Small intestine (tissue), 7 donors: ENCODE measurements around the gene SMS. TPM values are rescaled to one million over a fixed set of nuclear protein-coding genes. Genes with fewer than 3 reads are reported as not detected.
"Not testable (repeated sequence)": the region's sequence is repeated elsewhere in the genome, so short reads cannot be mapped to it uniquely, and the experiment has no call there.

ENCODE experiments used
- DNase-seq, 2 donors: peaks; one replicate each; pipeline versions ENCODE4 v3.0.0 to v3.0.0-alpha.2; 2013
- FAIRE-seq: peaks from 2 replicates; lab custom pipeline; 2012; peaks lifted over from hg19 to GRCh38; lab: Jason Lieb, UNC
- H3K27ac ChIP-seq, 3 donors: one replicate each; pipeline ENCODE4 v1.5.1; 2013; ENCODE audit warnings: low read length in 2 of 3, mild to moderate bottlenecking in 2 of 3, control low read depth in 1 of 3, inconsistent platforms in 1 of 3, low read depth in 1 of 3, moderate library complexity in 1 of 3
- H3K27me3 ChIP-seq, 3 donors: one replicate each; pipeline ENCODE4 v1.6.1; 2013; ENCODE audit warnings: low read length in 3 of 3, inconsistent platforms in 1 of 3; ENCODE audit not compliant: control insufficient read depth in 3 of 3, insufficient read depth in 3 of 3
- H3K36me3 ChIP-seq, 3 donors: one replicate each; pipeline ENCODE4 v1.6.1; 2013; ENCODE audit warnings: low read length in 3 of 3, inconsistent platforms in 1 of 3, low read depth in 1 of 3, mild to moderate bottlenecking in 1 of 3, moderate library complexity in 1 of 3; ENCODE audit not compliant: control insufficient read depth in 3 of 3, insufficient read depth in 2 of 3
- H3K4me1 ChIP-seq, 3 donors: one replicate each; pipeline ENCODE4 v1.6.1; 2013; ENCODE audit warnings: low read length in 2 of 3, inconsistent platforms in 1 of 3, low read depth in 1 of 3, mild to moderate bottlenecking in 1 of 3, moderate library complexity in 1 of 3; ENCODE audit not compliant: control insufficient read depth in 3 of 3, insufficient read depth in 2 of 3
- H3K4me3 ChIP-seq, 3 donors: one replicate each; pipeline ENCODE4 v1.5.1; 2013; ENCODE audit warnings: low read length in 3 of 3, control low read depth in 1 of 3, inconsistent platforms in 1 of 3, low read depth in 1 of 3, mild to moderate bottlenecking in 1 of 3, moderate library complexity in 1 of 3
- H3K9me3 ChIP-seq, 2 donors: one replicate each; pipeline ENCODE4 v1.6.1; 2013; ENCODE audit warnings: low read depth in 1 of 2, low read length in 1 of 2; ENCODE audit not compliant: control insufficient read depth in 2 of 2, insufficient read depth in 1 of 2
- WGBS, 3 donors: extraction: QIAGEN DNeasy Blood & Tissue Kit; methylation state at CpG; one replicate each; pipeline ENCODE4 v1.1.7; 2013; 5-methylcytosine and 5-hydroxymethylcytosine counted together
- polyA plus RNA-seq, 4 donors: library from polyadenylated mRNA; stranded (reverse) in 3 of 4; unstranded in 1 of 4; fragments of 200-250 nt in 3 of 4; fragments of 120-200 nt in 1 of 4; gene quantifications; one replicate each; pipeline versions ENCODE4 v1.2.1 to v1.2.3, GENCODE V29; 2013
- donor health status: healthy with polysubstance abuse.
- donor health status: control.
- donor health status: control.
- donor health status: Bipolar disorder and iron deficiency.
- donor health status: healthy.

SMS gene
- polyA plus RNA-seq, 4 donors: 60.3 to 89.2 (median 87.5) TPM

DNA sequence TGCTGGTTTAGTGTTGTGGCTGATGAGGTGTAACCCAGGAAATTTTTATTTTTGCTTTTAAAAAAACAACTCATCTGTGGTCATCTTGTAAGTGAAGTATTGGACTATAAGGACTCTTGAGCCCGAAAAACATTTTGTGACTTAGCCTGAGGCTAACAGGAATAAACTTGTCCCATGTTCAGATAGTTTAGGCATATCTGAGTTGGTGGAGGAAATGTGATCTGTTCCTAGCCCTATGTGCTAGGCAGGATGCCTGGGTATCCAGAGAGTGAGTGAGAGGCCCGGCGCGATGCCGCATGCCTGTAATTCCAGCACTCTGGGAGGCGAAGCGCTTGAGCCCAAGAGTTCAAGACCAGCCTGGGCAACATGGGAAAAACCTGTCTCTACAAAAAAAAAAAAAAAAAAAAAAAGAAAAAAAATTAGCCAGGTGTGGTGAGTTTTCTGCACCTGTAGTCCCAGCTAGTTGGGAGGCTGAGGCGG lies 3.7 kb downstream of the SMS start:
- no peak for DNase-seq
- no peaks in the 10 kb centered on the region for H3K27me3 ChIP-seq
- H3K27ac ChIP-seq: peak overlapping the region in 1 of 3 donors; percentile 58
- H3K4me3 ChIP-seq: no peak overlapping the region
- peaks cover 0 to 11% (median 0%) of the 10 kb centered on the region in 3 donors for H3K4me1 ChIP-seq
- H3K36me3 ChIP-seq: peaks cover 0 to 7% (median 0%) of the 10 kb centered on the region in 3 donors
- 88 to 96% (median 95%) methylated on average over 8 of the region's 8 CpGs for WGBS, 3 donors
- no peak for FAIRE-seq
- no peaks in the 10 kb centered on the region for H3K9me3 ChIP-seq

DNA sequence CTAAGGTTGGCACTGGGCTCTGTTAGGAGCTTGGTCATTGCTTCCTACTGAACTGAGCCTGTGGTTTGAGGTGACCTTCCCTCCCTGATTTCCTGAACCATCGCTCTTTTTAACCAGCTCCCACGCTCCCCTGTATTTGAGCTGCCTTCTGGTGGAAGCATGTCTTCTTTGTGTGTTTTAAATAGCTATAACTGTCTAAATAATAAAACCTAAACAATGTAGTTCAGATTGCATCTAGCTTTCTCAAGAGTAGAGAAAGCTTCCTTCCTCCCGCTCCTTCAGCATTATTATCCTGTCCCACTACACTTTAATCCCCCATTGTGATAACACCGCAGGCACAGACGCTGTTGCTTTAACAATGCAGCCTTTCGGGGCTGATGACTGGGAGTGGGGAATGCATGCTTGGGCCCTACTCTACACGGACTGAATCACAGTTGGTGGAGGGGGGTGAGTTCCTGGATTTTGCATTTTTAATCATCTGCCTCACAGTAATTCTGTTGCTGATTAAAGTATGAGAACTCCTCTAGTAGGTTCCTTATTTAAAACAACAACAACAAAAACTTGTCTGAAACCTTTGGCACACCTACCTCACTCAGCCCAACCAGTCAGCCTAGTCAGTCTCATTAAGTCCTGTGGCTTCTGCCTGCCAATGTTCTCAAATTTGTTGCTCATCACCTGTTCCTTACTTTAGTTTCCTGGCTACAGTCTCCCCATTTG lies 6.6 kb downstream of the SMS start:
- FAIRE-seq (no peak), DNase-seq (no peak)
- peak overlapping the region in 1 of 3 donors; percentile 14 for H3K27ac ChIP-seq
- peaks cover 0 to 11% (median 0%) of the 10 kb centered on the region in 3 donors for H3K4me1 ChIP-seq
- H3K4me3 ChIP-seq: no peak overlapping the region
- whole genome bisulfite sequencing, 3 donors: 30 to 49% (median 47%) methylated on average over 7 of the region's 7 CpGs
- H3K36me3 ChIP-seq: peaks cover 0 to 7% (median 0%) of the 10 kb centered on the region in 3 donors
- no peaks in the 10 kb centered on the region for H3K9me3 ChIP-seq
- H3K27me3 ChIP-seq: no peaks in the 10 kb centered on the region

DNA sequence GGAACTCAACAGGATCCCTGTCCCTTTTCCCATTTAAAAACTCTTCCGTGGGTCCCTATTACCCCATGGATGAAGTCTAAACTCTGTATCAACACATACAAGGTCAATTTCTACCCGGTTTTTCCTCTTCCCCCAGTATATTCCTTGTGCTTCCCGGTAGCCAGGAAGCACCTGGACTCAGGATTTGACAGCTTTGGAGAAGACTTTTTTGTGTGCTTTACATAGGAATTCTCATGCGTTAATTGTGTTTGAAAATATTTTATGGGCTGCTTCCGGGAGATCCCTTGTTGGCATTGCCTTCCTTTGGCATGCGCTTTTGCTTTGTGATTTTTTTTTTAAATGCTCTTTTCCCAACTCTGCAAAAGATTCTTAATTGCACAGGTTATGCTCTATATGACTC lies 7.2 kb downstream of the SMS start:
- Histone ChIP-seq H3K27me3 (no peaks in the 10 kb centered on the region), H3K27ac (no peak overlapping the region), H3K36me3 (peaks cover 0 to 7% (median 0%) of the 10 kb centered on the region in 3 donors), H3K4me1 (peaks cover 0 to 11% (median 0%) of the 10 kb centered on the region in 3 donors), H3K4me3 (no peak overlapping the region), H3K9me3 (no peaks in the 10 kb centered on the region)
- DNase-seq: no peak
- WGBS, 3 donors: 23 to 62% (median 61%) methylated on average over 6 of the region's 6 CpGs
- no peak for FAIRE-seq

DNA sequence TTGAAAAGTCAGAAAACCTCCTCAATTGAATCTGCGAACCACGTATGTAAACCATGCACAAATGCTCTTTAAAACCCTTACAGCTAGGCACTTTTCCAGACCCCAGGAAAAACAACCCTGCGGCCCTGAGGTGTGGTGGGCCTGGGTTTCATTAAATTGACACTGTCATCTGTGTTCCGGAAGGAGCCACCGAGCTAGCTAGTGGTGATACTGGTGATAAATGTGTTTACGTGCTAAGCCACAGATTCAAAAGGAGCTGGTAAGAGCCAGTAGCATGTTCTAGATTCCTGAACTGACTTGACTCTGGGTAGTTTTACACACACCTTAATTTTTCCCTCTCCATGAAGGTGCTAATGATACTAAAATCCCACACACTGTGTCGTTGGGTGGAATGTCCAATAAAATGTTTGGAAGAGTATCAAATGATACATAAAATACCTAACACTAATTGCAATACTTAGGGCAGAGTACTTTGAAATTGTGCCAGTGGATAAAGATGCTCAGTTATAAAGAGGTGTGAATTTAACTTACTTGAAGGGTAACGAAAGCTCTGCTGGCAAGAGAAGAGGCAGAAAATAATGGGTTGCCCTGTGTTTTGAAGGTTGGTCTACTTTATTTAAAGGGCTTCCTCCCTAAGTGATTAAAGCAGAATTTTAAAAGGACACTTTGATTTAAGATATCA lies 8.5 kb downstream of the SMS start:
- no peak overlapping the region for H3K4me3 ChIP-seq
- H3K9me3 ChIP-seq: no peaks in the 10 kb centered on the region
- DNase-seq: no peak
- H3K27me3 ChIP-seq: no peaks in the 10 kb centered on the region
- peaks cover 0 to 7% (median 0%) of the 10 kb centered on the region in 3 donors for H3K36me3 ChIP-seq
- no peak overlapping the region for H3K27ac ChIP-seq
- 35 to 70% (median 65%) methylated on average over 8 of the region's 8 CpGs for whole genome bisulfite sequencing, 3 donors
- FAIRE-seq: no peak
- H3K4me1 ChIP-seq: peaks cover 0 to 8% (median 0%) of the 10 kb centered on the region in 3 donors

DNA sequence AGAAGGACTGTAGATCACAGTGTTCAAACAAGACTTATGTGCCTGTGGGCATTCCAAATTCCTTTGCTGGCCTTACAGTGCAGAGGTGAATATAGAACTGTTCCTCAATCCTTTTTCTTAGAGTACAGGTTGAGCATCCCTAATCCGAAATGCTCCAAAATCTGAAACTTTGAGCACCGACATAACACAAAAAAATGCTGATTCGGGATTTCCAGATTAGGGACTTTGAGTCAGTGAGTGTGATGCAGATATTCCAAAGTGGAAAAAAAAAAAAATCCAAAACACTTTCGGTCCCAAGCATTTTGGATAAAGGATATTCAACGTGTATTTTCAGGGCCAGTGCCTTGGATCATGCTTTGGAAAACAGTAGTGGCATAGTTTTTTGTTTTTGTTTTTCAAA lies 9.2 kb downstream of the SMS start:
- DNase-seq: no peak
- Histone ChIP-seq H3K4me3 (no peak overlapping the region), H3K27me3 (no peaks in the 10 kb centered on the region), H3K36me3 (peaks cover 0 to 2% (median 0%) of the 10 kb centered on the region in 3 donors), H3K4me1 (peaks cover 0 to 7% (median 0%) of the 10 kb centered on the region in 3 donors), H3K9me3 (no peaks in the 10 kb centered on the region), H3K27ac (no peak overlapping the region)
- no peak for FAIRE-seq
- 79 to 89% (median 81%) methylated on average over 5 of the region's 5 CpGs for WGBS, 3 donors

DNA sequence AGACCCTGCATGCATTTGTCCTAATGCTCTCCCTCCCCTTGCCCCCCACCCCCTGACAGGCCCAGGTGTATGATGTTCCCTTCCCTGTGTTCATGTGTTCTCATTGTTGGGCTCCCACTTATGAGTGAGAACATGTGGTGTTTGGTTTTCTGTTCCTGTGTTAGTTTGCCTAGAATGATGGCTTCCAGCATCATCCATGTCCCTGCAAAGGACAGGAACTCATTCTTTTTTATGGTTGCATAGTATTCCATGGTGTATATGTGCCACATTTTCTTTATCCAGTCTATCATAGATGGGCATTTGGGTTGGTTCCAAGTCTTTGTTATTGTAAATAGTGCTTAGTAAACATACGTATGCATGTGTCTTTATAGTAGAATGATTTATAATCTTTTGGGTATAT lies 10.0 kb downstream of the SMS start:
- not testable (repeated sequence) for H3K27ac ChIP-seq, H3K36me3 ChIP-seq, DNase-seq, FAIRE-seq, H3K4me1 ChIP-seq, H3K9me3 ChIP-seq, H3K4me3 ChIP-seq, H3K27me3 ChIP-seq
- 76 to 79% (median 76%) methylated on average over 1 of the region's 1 CpG for whole genome bisulfite sequencing, 3 donors

DNA sequence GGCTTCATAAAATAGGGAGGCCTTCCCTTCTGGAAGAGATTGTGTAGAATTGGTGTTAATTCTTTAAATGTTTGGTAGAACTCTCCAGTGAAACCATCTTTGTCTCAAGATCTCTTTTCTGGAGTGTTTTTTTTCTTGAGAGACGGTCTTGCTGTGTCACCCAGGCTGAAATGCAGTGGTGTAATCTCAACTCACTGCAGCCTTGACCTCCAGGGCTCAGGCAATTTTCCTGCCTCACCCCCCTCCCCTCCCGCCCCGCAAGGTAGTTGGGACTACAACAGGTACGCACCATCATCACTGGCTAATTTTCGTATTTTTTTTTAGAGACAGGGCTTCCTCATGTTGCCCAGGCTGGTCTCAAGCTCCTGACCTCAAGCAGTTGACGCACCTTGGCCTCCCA lies 12.1 kb downstream of the SMS start:
- Histone ChIP-seq H3K9me3 (no peaks in the 10 kb centered on the region), H3K27me3 (no peaks in the 10 kb centered on the region), H3K4me1 (peaks cover 0 to 4% (median 0%) of the 10 kb centered on the region in 3 donors), H3K36me3 (peaks cover 0 to 4% (median 0%) of the 10 kb centered on the region in 3 donors), H3K27ac (no peak overlapping the region), H3K4me3 (no peak overlapping the region)
- DNase-seq: no peak
- FAIRE-seq: no peak
- WGBS, 3 donors: 65 to 78% (median 72%) methylated on average over 6 of the region's 6 CpGs

DNA sequence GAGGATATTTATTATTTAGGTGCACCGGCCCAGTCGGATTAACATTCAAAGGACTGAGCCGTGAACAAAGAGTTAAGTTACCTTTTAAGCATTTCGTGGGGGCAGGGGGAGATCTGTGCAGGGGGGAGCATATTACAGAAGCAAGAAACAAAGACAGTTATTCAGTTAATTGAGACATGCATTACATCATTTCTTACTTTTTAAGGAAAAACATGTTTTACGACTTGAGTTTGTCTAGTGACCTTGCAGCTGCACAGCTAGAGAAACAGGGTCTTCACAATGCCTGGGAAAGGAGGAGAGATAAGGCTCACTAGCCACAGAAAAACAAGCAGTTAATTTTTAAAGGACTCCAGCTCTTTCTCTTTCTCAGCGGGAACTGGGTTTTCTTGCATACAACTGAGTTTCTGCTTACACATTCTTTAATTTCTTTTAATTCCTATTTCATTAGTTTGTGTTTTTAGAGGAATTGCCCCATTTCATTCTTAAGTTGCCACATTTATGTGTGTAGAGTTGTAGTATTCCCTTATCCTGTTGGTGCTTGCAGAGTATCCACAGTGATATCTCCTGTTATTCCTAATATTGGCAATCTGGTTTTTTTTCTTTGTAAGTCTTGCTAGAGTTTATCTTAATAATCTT lies 12.8 kb downstream of the SMS start:
- DNase-seq, H3K36me3 ChIP-seq, H3K9me3 ChIP-seq, H3K27me3 ChIP-seq, H3K27ac ChIP-seq, H3K4me1 ChIP-seq, H3K4me3 ChIP-seq, FAIRE-seq: not testable (repeated sequence)
- 67 to 75% (median 72%) methylated on average over 6 of the region's 6 CpGs for WGBS, 3 donors
